ENCODE results near the gene ANGPT4. TPM values are rescaled to one million over a fixed set of nuclear protein-coding genes. Genes with fewer than 3 reads are reported as not detected.

Gene ANGPT4
- total RNA-seq, 4 donors from 2014 or later: 0.14 TPM; not detected in 3

DNA sequence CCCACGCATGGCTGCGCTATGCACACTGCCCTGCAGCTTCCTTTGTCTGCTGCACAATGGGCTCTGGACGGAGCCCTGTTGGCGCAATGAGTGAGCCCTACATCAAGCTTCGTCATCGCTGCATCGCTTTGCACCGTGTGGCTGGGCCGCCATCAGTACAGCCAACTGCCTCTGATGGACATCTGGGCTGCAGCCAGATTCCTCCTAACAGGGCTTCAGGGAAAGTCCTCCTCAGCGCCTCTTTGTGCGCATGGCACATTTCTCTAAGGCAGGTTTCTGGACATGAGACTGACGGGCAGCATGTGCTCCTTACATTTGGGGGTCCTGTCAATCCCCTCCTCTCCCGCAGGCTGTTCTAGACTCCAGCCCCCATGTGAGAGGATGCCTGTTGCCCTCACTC is 29.7 kb upstream of the ANGPT4 start:
- H3K4me1 ChIP-seq: no peaks in the 10 kb centered on the region
- peaks cover 18% of the 10 kb centered on the region for H3K27me3 ChIP-seq
- intact Hi-C loops (cut with DNase I; ENCODE audit: low total_unique reads): no loop called here
- TF ChIP-seq POLR2A (IDR thresholded peaks at IDR 0.05) (no peak), POLR2AphosphoS5 (IDR thresholded peaks at IDR 0.05) (no peak), EP300 (IDR thresholded peaks at IDR 0.05; ENCODE audit: low read depth) (no peak)
- TF ChIP-seq, protein P1, sequence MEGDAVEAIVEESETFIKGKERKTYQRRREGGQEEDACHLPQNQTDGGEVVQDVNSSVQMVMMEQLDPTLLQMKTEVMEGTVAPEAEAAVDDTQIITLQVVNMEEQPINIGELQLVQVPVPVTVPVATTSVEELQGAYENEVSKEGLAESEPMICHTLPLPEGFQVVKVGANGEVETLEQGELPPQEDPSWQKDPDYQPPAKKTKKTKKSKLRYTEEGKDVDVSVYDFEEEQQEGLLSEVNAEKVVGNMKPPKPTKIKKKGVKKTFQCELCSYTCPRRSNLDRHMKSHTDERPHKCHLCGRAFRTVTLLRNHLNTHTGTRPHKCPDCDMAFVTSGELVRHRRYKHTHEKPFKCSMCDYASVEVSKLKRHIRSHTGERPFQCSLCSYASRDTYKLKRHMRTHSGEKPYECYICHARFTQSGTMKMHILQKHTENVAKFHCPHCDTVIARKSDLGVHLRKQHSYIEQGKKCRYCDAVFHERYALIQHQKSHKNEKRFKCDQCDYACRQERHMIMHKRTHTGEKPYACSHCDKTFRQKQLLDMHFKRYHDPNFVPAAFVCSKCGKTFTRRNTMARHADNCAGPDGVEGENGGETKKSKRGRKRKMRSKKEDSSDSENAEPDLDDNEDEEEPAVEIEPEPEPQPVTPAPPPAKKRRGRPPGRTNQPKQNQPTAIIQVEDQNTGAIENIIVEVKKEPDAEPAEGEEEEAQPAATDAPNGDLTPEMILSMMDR (IDR thresholded peaks at IDR 0.05): no peak
- in situ Hi-C loops (cut with MboI; ENCODE audit: low pct_ligation_motif_present in 1 of 4, low pct_unique_long_range_greater_than_20kb in 1 of 4, low sequenced_read_pairs in 3 of 4): no loop called here
- H3K27ac ChIP-seq: no peak overlapping the region
- no peak for DNase-seq
- no peaks in the 10 kb centered on the region for H3K9me3 ChIP-seq
- H3K36me3 ChIP-seq: no peaks in the 10 kb centered on the region
- H3K4me3 ChIP-seq: no peak overlapping the region
- 92% methylated on average over 13 of the region's 13 CpGs; no CpG with 5 or more reads in 1 of the 2 donors for WGBS, 2 donors (ENCODE audit: low coverage in 1 of 2)

DNA sequence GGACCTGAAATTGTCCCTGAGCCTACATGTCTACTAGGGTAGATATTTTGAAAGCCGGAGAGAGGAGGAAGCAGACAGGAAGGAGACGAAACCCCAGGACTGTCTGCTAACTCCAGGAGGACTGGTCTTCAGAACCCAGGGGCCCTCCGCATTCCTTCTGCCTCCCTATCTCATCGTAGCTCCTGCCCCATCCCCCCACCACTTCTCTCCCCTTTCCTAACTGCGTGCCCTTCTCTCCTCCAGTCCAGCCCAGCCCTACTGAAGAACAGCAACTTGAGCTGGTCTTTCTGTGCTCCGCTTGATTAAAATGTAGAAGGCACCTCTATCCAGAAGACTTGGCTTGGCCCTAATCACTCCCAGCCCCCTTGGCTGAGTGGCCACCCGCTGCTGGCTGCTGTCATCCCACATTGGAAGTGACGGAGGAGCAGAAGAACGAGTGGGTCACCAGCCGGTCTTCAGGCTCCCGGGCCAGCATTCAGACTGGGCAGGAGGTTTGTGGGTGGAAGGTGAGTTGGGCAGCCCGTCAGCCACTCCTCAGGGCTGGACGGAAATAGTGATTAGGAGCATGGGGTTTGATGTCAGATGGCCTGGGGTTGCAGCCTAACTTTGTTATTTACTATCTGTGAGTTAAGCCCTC is 28.8 kb upstream of the ANGPT4 start:
- Histone ChIP-seq H3K4me1 (no peaks in the 10 kb centered on the region), H3K4me3 (no peak overlapping the region), H3K27me3 (peaks cover 18% of the 10 kb centered on the region), H3K36me3 (no peaks in the 10 kb centered on the region), H3K27ac (no peak overlapping the region), H3K9me3 (no peaks in the 10 kb centered on the region)
- DNase-seq: no peak
- intact Hi-C loops (cut with DNase I; ENCODE audit: low total_unique reads): no loop called here
- WGBS, 2 donors (ENCODE audit: low coverage in 1 of 2): 67 to 69% methylated on average over 8 to 13 of the region's 13 CpGs
- in situ Hi-C loops (cut with MboI; ENCODE audit: low pct_ligation_motif_present in 1 of 4, low pct_unique_long_range_greater_than_20kb in 1 of 4, low sequenced_read_pairs in 3 of 4): no loop called here
- TF ChIP-seq EP300 (IDR thresholded peaks at IDR 0.05; ENCODE audit: low read depth) (no peak), POLR2A (IDR thresholded peaks at IDR 0.05) (no peak), POLR2AphosphoS5 (IDR thresholded peaks at IDR 0.05) (no peak)
- TF ChIP-seq, protein P1 (IDR thresholded peaks at IDR 0.05): no peak

DNA sequence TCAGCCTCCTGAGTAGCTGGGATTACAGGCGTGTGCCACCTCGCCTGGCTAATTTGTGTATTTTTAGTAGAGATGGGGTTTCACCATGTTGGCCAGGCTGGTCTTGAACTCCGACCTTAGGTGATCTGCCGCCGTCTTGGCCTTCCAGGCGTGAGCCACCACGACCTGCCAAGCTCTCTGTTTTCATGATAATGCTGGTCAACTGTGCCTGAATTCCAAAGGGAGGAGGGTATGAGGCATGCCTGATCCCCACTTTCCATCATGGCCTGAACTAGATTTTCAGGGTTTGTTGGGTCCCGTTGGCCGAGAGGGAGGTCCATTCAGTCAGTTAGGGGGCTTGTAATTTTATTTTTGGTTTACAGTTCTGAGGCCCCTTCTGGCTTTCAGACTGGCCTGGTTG is 28.0 kb upstream of the ANGPT4 start:
- no peaks in the 10 kb centered on the region for H3K36me3 ChIP-seq
- intact Hi-C loops (cut with DNase I; ENCODE audit: low total_unique reads) (no loop called here), in situ Hi-C loops (cut with MboI; ENCODE audit: low pct_ligation_motif_present in 1 of 4, low pct_unique_long_range_greater_than_20kb in 1 of 4, low sequenced_read_pairs in 3 of 4) (no loop called here)
- H3K27ac ChIP-seq: no peak overlapping the region
- TF ChIP-seq EP300 (IDR thresholded peaks at IDR 0.05; ENCODE audit: low read depth): no peak
- TF ChIP-seq POLR2AphosphoS5 (IDR thresholded peaks at IDR 0.05): no peak
- TF ChIP-seq POLR2A (IDR thresholded peaks at IDR 0.05): no peak
- TF ChIP-seq, protein P1 (IDR thresholded peaks at IDR 0.05): no peak
- H3K4me3 ChIP-seq: no peak overlapping the region
- no peaks in the 10 kb centered on the region for H3K4me1 ChIP-seq
- H3K9me3 ChIP-seq: no peaks in the 10 kb centered on the region
- 80 to 82% methylated on average over 1 to 9 of the region's 9 CpGs for WGBS, 2 donors (ENCODE audit: low coverage in 1 of 2)
- no peak for DNase-seq
- peaks cover 18% of the 10 kb centered on the region for H3K27me3 ChIP-seq

DNA sequence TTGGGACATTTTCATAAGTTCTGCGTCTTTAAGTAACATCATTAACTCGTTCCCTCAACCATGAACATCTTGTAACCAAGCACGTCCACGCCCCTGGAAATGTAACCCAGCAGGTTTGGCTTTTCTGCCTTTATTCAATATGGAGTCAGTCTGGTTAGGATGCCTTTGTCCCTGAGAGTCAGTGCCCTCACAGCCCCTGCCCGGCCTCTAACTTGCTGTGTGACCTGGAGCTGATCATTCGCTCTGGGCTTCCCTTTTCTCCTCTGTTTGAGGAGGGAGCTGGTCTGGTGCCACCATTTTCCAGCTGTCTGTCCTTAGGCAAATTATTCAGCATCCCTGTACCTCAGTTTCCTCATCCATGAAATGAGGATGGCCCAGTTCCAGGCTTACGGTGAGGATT is 26.5 kb upstream of the ANGPT4 start:
- in situ Hi-C loops (cut with MboI; ENCODE audit: low pct_ligation_motif_present in 1 of 4, low pct_unique_long_range_greater_than_20kb in 1 of 4, low sequenced_read_pairs in 3 of 4): no loop called here
- no peak for DNase-seq

More for the DNA sequence above, 26.5 kb upstream of the ANGPT4 start:
- TF ChIP-seq, protein P1 (IDR thresholded peaks at IDR 0.05): no peak
- H3K27ac ChIP-seq: no peak overlapping the region
- H3K9me3 ChIP-seq: no peaks in the 10 kb centered on the region
- intact Hi-C loops (cut with DNase I; ENCODE audit: low total_unique reads): no loop called here
- no peak overlapping the region for H3K4me3 ChIP-seq
- H3K4me1 ChIP-seq: no peaks in the 10 kb centered on the region
- WGBS, 2 donors (ENCODE audit: low coverage in 1 of 2): 73 to 79% methylated on average over 7 of the region's 7 CpGs
- H3K36me3 ChIP-seq: no peaks in the 10 kb centered on the region
- H3K27me3 ChIP-seq: peaks cover 13% of the 10 kb centered on the region

All from transverse colon (tissue), 4 donors.